ENCODE data around the gene PNO1.

PNO1 gene

GRCh38 chr2:68196120-68196716 is 38.5 kb downstream of the PNO1 start:
- peak; percentile 53 for DNase-seq

GRCh38 chr2:68200157-68200787 is 42.6 kb downstream of the PNO1 start:
- no peak for DNase-seq

GRCh38 chr2:68203587-68203986 is 45.9 kb downstream of the PNO1 start:
- DNase-seq = no peak

- no peak for DNase-seq
Observed at GRCh38 chr2:68206793-68207192, 49.1 kb downstream of the PNO1 start.

GRCh38 chr2:68214381-68214780 is 56.7 kb downstream of the PNO1 start:
- no peak for DNase-seq

- DNase-seq = no peak
Observed at GRCh38 chr2:68216454-68217310, 59.0 kb downstream of the PNO1 start.

- DNase-seq = no peak
Observed at GRCh38 chr2:68217729-68218128, 60.0 kb downstream of the PNO1 start.

GRCh38 chr2:68218343-68218901 is 60.7 kb downstream of the PNO1 start:
- DNase-seq = no peak

- DNase-seq = no peak
Observed at GRCh38 chr2:68222287-68222686, 64.6 kb downstream of the PNO1 start.

- DNase-seq = no peak
Observed at GRCh38 chr2:68223419-68223818, 65.7 kb downstream of the PNO1 start.

GRCh38 chr2:68225119-68225632 is 67.5 kb downstream of the PNO1 start:
- DNase-seq = peak; percentile 26
